SK-N-SH (cell line): Measurements from ENCODE around the gene PCOLCE2.

ENCODE experiments used
- CHD2 ChIP-seq: fragments of 150-350 bp; IDR thresholded peaks from 2 replicates; pipeline ENCODE4 v1.6.1; 2018; ENCODE audit warnings: low read length; ENCODE audit not compliant: partially characterized antibody
- CTCF ChIP-seq: fragments of 200-600 bp; sonication (generic); IDR thresholded peaks from 2 replicates; pipeline ENCODE4 v1.6.1; 2017; ENCODE audit warnings: antibody characterized with exemption, mild to moderate bottlenecking, moderate library complexity
- ELF1 ChIP-seq: IDR thresholded peaks from 2 replicates; pipeline ENCODE4 v1.4.0; 2012
- GABPA ChIP-seq: IDR thresholded peaks from 2 replicates; pipeline ENCODE4 v1.4.0; 2012; ENCODE audit warnings: low read depth, mild to moderate bottlenecking
- RXRA ChIP-seq: IDR thresholded peaks from 2 replicates; pipeline ENCODE4 v1.4.0; 2012; ENCODE audit warnings: low read depth, mild to moderate bottlenecking, borderline replicate concordance
- SIN3A ChIP-seq: IDR thresholded peaks from 2 replicates; pipeline ENCODE4 v1.6.1; 2012; ENCODE audit warnings: low read depth, mild to moderate bottlenecking, low read length, moderate library complexity, borderline replicate concordance
- TEAD4 ChIP-seq: IDR thresholded peaks from 2 replicates; pipeline ENCODE4 v1.4.0; 2012; ENCODE audit warnings: mild to moderate bottlenecking, borderline replicate concordance; ENCODE audit not compliant: insufficient read depth
- USF2 ChIP-seq: fragments of 150-350 bp; IDR thresholded peaks from 2 replicates; pipeline ENCODE4 v1.6.1; 2017; ENCODE audit warnings: antibody characterized with exemption, low read length, low read depth, borderline replicate concordance

GRCh38 chr3:142784228-142784627 is 104.7 kb downstream of the PCOLCE2 start:
- no peak for TF ChIP-seq CTCF
- TF ChIP-seq USF2, result no peak
- TF ChIP-seq SIN3A, result no peak
- no peak for TF ChIP-seq ELF1
- no peak for TF ChIP-seq CHD2
- TF ChIP-seq GABPA, result no peak
- TF ChIP-seq RXRA, result no peak
- TF ChIP-seq TEAD4, result no peak
